ENCODE measurements around the gene GYS2.

- no peak for TF ChIP-seq EZH2 (IDR thresholded peaks at IDR 0.05; ENCODE audit: low read length, missing control alignments)
- TF ChIP-seq, protein P1, sequence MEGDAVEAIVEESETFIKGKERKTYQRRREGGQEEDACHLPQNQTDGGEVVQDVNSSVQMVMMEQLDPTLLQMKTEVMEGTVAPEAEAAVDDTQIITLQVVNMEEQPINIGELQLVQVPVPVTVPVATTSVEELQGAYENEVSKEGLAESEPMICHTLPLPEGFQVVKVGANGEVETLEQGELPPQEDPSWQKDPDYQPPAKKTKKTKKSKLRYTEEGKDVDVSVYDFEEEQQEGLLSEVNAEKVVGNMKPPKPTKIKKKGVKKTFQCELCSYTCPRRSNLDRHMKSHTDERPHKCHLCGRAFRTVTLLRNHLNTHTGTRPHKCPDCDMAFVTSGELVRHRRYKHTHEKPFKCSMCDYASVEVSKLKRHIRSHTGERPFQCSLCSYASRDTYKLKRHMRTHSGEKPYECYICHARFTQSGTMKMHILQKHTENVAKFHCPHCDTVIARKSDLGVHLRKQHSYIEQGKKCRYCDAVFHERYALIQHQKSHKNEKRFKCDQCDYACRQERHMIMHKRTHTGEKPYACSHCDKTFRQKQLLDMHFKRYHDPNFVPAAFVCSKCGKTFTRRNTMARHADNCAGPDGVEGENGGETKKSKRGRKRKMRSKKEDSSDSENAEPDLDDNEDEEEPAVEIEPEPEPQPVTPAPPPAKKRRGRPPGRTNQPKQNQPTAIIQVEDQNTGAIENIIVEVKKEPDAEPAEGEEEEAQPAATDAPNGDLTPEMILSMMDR (conservative IDR thresholded peaks at IDR 0.05 in 1 of 2, IDR thresholded peaks at IDR 0.05 in 1 of 2; ENCODE audit: low read depth in 1 of 2, low read length in 2 of 2), result no peak
Observed at GRCh38 chr12:21577516-21577915, 27.1 kb downstream of the GYS2 start.
